SIG-M5 (cell line): ENCODE measurements around the gene FDCSP.
"Not testable (repeated sequence)": the region's sequence is repeated elsewhere in the genome, so short reads cannot be mapped to it uniquely, and the experiment has no call there.

Source experiments
- DNase-seq: peaks from one replicate; lab custom pipeline; 2025; lab: John Stamatoyannopoulos, UW

FDCSP gene

DNA sequence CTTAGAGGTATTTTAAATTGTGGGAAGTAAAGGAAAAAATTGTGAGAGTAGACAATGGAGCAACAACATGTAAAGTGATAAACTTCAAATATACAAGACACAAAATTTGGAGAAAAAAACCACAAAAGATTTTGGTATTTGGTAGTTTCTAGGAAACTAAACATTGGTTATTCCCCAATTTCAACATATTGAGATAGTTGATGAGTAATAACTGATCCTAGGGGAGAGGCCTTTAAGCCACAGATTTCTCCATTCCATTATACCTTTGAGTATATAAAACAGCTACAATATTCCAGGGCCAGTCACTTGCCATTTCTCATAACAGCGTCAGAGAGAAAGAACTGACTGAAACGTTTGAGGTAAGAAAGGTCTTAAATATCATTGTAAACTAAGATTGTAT, at the start of gene FDCSP:
TSS of gene FDCSP (plus strand) at position 301 of the 400 bp plus-strand sequence. CDS start 5,071 bp downstream, outside the sequence.
- DNase-seq = no peak

DNA sequence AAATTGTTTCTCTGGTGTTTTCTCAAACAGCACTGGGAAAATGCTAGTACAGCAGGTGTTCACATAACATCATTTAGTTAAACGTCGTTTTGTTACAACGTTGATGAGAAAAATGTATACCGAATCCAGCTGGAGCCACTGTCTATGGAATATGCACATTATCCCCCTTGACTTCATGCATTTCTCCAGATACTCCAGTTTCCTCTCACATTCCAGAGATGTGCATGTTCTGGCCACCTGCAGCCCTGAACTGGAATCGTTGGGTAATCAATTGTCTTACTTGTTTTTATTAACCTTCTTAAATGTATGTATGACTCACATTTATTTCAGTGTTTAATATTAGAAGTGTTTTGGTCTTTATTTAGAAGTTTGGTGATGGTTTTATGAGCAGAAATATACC, 48.8 kb upstream of the FDCSP start:
- DNase-seq = no peak

DNA sequence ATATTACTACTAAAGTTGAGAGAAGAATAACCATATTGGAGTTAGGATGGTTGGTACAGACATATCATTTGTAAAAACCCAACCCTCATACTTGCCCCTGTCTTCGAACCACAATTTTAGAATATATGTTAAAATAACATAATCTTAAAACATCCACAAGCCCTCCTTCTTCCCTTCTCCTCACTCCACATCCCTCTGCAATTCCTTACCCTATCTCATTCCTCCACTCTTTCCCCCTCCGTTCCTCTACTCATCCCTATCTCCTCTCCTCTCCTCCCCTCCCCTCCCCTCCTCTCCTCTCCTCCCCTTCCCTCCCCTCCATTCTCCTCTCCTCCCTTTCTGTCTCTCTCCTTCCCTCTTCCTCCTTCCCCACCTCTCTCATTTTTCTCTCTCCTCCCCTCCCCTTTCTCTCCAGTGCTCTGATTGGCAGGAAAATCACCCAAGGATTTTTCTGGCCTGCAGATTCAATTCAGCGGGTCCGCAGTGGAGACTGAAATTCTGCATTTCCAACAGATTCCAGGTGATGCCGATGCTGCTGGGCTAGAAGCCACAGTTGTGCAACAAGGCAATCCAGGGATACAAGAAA, 47.8 kb upstream of the FDCSP start:
- no peak for DNase-seq

DNA sequence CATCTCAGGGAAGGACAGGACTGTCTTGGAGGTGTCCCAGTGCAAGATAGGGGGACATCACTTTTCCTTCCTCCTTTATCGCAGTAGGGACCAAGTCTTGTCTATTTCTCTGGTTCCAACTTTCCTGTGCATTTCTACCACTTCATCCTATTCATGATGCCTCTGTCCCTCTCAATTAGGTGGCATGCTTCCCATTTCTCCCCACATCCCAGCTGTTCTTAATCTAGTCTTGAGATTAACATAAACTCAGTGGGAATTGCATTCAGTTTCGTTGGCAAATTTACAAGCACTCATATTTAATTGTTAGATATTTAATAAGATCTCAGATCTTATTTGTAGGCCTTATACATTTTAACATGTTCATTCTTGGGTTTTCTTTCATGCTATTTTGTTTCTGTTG, 46.1 kb upstream of the FDCSP start:
- DNase-seq = no peak

DNA sequence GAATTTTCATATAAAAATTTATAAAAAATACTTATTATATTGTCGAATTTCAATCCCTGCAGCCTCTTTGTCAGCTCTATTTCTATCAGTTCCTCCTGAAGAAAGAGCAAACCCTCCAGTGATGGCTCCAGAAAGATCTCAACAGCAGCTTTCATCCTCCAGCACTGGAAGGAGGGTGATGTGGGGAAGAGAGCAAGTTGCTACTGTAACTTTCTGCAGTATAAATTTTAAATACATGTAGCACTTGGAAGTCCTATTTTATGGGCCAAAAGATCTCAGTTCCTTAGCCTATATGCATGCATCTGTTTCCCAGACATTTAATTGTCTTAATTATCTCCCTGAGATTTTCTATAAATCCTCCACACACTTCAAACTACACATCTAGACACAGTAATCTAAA, 44.1 kb upstream of the FDCSP start:
- no peak for DNase-seq

DNA sequence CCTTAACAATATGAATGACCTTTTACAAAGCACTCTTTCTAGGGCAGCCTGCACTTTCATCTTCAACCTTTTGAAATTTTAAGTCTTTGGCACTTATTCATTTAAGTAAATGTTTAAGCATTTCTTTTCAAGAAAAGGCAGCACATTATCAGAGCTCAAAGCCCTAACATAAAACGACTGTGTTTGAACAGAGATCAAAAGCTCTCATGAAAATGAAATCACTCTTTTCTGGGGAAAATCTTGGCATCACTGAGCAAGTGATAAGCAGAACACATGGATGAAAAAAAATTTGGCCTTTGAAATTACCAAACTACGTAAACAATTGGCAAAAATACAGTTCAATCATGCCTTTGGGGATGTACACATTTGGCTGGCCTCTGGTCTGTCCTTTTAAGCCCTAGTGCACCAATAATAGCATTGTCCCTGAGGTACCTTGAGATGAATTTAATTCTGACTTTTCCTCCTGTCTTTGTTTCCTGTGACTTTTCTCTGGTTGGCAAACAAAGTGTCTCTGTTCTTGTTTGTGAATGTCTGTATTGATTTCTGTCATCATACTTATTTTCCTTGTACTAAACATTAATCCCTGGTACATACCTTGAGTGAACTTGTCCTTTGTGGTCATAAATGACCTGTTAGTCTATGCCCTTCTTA, 43.3 kb upstream of the FDCSP start:
- DNase-seq = no peak

DNA sequence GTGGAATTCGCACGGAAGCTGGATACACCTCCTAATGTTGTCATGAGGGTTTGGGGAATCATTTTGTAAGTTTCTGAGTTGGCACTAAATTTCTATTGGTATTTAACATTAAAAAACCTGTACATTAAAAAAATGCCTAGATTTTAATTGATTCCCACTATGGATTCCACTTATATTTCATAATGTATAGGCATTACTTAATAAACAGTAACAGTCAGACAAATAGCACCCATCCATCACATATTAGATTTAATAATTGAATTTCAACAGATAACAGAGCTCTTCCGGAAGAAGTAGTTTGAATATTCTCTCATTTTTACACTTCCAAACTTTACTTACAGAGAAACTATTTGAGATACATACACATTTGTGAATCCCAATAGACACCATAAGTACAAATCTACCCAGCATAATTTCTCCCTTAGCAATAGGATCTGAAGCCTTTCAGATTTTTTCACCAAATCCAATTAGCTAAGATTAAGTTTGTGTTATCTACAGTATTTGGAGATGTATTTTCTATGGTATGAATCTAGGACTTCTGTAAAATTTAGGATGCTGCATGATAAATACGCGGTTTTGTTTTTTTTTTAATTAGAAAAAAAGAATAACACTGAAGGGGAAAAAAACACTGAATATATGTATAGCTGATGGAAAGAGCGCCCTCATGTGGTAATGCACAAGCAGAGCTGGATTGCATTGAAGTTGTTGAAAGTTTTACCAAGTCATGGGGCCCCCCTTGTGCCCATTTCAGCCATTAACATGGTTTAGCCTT, 42.6 kb upstream of the FDCSP start:
- DNase-seq = no peak

DNA sequence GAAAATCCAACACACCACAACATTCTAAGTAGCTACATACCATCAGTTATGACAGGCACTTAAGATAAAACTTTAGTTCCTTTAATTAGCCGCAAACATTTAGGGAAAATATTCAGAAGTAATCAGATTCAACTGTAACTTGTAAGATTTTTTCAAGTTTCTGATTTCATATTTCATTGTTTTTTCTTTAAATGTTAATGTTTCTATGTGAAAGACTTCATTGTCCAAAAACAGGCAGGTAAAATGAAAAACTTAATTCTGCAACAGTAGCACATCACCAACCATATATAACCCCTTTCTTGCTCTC, 42.0 kb upstream of the FDCSP start:
- no peak for DNase-seq

DNA sequence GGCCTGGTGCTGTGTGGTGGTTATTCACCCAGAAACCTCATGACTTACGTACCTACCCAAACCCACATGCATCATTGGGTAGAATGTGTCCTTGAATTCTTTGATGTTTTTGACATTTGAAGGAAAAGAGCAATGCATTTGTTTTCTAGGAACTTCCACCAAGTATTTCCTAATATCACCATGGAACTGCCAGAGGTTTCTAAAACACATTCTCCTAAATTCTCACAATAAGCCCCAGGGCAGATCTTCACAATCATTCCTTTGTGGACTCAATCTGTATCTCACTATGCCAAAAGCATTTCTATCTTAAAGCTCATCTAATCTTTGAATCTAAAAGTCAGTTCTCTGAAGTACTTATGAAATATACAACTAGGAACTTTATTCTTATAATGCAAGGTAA, 38.7 kb upstream of the FDCSP start:
- DNase-seq = no peak

DNA sequence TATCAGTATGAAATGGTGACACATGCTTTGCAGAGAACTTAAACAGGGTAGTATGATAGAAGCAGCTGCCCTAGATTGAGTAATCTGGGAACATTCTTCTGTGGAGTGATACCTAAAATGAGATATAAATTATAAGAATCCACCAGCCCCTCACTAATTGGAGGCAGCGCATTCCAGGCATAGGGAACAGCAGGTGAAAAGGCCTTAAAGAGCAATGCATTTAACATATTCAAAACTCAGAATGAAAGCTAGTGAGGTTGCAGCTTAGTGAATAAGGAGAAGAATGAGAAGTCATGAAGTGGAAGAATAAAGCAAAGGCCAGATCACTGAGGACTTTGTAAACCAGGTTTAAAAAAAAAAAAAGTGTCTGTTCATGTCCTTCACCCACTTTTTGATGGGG, 35.3 kb upstream of the FDCSP start:
- DNase-seq = no peak

DNA sequence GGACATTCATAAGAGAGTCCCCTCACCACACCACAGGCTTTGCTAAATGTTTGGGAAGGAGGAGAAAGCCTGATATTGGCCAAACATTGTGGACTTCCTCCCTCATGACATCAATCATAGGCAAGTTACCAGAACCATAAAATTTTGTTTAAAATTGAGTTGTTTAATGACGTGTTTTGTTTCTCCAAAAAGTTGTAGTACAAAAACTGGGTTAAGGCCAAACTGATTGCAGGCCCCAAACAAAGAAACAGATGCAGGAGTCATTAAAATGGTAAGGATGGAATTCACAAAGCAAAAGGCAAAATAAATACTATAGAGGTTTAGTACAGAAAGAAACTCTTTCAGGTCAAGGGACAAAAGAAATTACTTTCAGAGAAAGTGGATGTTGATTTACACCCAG, 34.3 kb upstream of the FDCSP start:
- no peak for DNase-seq

DNA sequence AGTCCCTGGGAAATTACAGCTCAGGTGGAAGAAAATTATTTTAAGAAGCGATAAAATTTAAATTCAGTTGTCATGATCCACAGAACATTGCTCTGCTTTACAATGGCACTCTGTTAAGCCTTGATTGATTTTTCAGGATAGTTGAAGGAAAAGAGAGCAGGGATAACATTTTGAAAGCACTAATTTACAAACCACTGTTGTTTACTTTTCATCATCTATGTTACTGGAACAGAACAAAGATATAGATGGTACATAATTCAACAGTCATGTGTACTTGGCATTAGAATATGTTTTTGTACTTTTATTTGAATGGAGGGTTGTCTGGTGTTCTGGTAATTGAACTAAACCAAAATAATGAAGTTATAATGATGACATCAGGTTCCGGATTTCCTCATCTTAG, 33.0 kb upstream of the FDCSP start:
- no peak for DNase-seq

DNA sequence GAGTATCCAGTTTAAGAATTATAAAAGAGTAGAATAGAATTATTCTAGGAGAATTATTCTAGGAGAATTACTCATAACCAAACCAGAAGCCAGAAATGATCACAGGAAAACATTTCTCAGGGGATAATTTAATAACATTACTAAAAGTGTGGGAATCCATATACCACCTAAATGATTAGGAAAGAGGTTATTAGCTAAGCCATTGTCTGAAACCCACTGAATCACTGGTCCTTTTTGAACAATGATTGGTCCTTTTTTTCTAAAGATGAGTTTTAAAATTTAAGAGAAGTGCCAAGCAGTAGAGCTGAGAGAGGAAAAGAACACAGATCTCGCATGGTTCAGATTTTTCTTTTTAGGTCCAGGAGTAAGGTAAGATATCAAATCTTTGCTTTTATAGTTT, 30.5 kb upstream of the FDCSP start, which contains the start of gene ODAM:
TSS of gene ODAM (plus strand) at position 301 of the 400 bp plus-strand sequence. CDS start 819 bp downstream, outside the sequence.
- DNase-seq = no peak

DNA sequence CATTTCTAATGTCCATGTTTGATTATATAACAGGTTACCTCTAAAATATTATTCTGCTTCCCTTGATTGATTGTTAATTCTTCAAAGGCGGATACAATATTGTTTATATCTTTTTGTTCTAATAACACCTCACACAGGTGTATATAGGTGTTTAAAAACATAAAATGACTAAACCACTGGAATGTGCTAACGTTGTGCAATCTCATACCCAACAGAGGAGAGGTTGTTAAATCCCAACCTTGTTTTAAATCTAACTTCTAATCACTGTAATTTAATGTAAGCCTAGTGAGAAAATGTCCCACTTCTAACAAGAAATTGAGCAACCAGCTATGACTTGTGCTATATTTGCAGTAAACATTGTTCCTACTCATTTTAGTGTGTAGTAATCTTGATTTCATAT, 29.1 kb upstream of the FDCSP start:
- no peak for DNase-seq

DNA sequence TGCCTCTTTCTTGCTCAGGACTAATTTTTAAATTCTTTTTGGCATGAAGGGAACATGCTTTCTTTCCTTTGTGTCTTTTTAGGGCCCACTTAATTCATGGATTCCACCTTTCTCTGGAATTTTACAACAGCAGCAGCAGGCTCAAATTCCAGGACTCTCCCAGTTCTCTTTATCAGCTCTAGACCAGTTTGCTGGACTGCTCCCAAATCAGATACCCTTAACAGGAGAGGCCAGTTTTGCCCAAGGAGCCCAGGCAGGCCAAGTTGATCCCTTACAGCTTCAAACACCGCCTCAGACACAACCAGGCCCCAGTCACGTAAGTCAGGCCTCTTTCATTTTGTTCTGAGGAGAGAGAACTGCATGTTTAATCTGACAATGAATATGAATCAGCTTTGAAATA, 28.1 kb upstream of the FDCSP start:
- DNase-seq = no peak

DNA sequence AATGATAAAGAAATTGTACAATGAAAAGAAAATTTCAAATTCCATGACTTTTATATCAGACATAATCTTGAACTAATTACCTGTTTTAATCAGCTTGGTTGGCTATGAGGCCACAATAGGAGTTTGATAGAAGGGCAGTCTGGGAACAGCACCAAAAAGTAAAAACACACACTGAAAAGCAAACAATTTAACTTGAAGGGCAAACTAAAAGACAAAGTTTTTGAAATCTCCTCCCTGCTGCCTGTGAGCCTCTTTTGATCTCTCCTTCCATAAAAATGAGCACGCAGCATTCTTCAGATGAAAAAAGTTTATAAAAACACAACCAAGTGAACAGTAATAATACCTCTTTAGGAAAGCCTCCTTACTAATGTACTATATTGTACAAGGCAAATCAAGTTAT, 22.3 kb upstream of the FDCSP start:
- no peak for DNase-seq

DNA sequence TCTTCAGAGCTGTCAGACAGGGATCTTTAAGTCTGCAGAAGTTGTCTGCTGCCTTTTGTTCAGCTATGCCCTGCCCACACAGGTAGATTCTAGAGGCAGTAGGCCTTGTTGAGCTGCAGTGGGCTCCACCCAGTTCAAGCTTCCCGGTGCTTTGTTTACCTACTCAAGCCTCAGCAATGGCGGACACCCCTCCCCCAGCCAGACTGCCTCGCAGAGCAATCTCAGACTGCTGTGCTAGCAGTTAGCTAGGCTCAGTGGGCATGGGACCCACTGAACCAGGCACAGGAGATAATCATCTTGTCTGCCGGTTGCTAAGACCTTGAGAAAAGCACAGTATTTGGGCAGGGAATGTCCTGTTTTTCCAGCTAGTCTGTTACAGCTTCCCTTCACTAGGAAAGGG, 13.2 kb upstream of the FDCSP start:
- not testable (repeated sequence) for DNase-seq

DNA sequence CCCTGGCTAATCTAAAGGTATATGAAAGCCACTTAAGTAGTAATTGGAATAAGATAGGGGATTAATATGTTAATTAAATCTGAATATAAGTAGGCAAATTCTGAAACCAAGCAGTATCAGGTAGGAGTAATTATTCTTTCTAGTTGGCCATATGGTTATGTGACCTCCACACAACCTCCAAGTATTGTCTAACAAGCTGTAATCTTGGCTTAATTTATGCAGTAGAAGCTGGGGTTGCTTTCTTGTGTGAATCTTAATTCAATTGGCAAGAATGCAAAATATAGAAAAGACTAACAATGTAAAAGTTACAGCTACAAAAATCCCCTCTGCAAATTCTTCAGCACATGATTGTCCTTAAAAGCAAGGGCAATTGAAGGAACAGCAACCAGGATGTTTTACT, 9.8 kb upstream of the FDCSP start:
- not testable (repeated sequence) for DNase-seq

DNA sequence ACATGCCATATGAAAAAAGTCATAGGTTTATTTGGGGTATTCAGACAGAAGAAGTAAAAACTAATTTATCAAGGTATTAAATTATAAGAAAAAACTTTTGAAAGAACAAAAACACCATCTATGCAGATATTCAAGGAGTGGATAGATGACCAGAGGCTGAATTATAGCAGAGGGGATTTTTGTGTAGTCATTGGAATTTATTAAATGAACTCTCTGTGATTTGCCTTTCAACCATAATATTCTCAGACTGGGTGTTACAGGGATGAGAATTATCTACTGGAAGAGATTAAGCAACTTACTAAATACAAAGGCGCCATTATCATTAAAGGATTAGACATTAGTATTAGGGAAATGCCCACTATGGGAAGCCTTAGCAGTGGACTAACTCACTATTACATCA, 9.4 kb upstream of the FDCSP start:
- not testable (repeated sequence) for DNase-seq

DNA sequence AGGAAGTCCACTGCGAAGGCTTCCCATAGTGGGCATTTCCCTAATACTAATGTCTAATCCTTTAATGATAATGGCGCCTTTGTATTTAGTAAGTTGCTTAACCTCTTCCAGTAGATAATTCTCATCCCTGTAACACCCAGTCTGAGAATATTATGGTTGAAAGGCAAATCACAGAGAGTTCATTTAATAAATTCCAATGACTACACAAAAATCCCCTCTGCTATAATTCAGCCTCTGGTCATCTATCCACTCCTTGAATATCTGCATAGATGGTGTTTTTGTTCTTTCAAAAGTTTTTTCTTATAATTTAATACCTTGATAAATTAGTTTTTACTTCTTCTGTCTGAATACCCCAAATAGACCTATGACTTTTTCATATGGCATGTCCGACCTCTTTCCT, 4.5 kb upstream of the FDCSP start:
- not testable (repeated sequence) for DNase-seq

DNA sequence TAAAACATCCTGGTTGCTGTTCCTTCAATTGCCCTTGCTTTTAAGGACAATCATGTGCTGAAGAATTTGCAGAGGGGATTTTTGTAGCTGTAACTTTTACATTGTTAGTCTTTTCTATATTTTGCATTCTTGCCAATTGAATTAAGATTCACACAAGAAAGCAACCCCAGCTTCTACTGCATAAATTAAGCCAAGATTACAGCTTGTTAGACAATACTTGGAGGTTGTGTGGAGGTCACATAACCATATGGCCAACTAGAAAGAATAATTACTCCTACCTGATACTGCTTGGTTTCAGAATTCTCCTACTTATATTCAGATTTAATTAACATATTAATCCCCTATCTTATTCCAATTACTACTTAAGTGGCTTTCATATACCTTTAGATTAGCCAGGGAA, 4.1 kb upstream of the FDCSP start:
- not testable (repeated sequence) for DNase-seq

DNA sequence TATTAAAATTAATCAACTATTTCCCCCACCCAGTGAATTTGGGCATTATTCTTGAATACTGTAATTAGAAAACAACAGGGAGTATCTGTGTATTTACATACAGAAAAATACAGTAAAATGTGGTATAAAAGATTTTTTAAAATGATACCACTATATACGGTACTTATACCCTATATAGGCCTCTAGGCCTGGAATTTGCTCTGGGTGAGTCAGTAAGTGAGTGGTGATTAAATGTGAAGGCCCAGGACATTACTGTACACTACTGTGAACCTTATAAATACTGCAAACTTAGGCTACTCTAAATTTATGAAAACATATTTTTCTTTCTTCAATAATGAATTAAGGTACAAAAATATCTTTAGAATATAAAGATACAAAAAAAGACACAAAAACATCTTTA, 10.2 kb downstream of the FDCSP start:
- no peak for DNase-seq

DNA sequence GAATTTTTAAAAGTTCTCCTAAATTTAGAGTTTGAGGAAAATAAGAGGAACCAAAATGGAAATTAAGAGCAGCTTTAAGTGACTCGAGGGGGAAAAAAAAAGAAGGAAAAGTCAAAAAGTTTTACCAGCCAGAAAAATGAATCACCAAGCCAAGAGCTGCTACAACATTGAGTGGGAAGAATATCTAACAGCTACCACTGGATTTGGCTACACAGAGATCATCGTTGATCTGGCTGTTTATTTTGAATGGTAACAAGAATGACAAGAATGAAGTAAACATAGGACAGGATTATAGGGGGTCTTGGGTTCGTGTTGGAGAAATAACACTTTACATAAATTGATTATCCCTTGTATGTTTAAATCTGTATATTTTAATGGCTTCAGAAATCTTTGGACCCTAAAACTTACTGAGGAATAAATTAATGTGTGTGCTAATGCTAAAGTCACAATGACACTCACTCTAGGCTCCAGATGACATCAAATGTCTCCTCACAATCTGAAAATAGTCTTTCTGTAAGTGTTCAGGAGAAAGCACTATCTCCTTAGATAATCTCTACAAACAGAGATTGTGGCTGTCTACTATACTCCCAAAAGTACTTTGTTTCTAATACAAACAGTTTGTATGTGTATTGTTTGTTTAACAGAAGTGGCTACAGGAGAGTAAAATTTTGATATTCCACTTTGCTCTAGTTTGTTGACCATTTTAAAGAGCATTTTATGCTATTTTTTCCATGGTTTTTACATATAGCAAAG, 13.4 kb downstream of the FDCSP start:
- no peak for DNase-seq
